K562 treated with DMSO at 1 percent for 4 hours (cell line): ENCODE results near the gene KIF24. TPM values are rescaled to one million over a fixed set of nuclear protein-coding genes. Genes with fewer than 3 reads are reported as not detected.

ENCODE experiments used
- total RNA-seq: library from RNA; unstranded; fragments of 300-600 nt; gene quantifications from 2 replicates; pipeline ENCODE4 v1.2.3, GENCODE V29; 2022; ENCODE audit not compliant: insufficient read depth

KIF24 gene
- total RNA-seq = 2.6 and 3.1 TPM in 2 replicates

DNA sequence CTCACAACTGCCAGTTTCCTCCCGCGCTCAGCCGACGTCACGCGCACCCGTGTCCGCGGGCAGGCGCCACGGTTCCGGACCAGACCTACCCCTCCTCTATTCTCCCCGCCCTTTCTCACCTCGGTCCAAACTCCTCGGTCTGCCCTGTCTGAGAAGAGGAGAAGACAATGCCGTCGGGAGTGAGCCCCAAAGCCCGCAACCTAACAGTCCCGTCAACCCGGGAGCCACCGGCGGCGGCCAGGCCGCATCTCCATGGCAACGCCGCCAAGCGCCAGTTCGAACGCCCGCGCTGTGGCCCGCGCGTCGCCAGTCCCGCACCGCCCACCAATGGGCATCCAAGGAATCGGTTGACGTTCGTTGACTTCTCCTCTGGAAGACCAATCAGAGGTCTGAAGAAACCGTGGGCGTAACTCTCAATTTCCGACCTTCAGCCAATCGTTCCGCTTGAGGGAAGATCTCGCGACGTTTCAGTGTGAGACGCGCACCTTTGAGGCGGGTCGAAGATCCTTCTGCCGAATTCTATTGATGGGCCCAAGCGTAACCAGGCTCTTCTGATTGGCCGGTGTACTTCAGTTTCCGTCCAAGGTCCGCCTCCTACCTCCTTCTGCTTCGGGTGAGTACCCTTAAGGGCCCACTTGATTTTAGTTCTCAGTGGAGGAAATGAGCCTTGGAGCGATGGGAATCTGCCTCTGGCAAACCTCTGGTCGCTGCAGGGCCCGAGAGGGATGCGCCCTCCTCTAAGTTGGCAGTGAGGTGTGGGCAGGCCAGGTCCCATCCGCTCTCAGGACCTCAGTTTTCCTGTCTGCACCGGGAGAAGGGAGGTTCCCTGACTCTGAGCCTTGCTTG, at the start of gene KIF24, which contains the start of gene NUDT2:
KIF24 (minus strand) TSS at position 282 of the 846 bp plus-strand sequence. CDS start 17,922 bp downstream, outside the sequence.
NUDT2 (plus strand) TSS at position 583 of the 846 bp plus-strand sequence. CDS start 9,471 bp downstream, outside the sequence.

GRCh38 chr9:34376596-34377403, 47.7 kb upstream of the KIF24 start, which contains the start of gene MYORG:
Gene MYORG, minus strand, starts transcription at chr9:34376898. Its CDS starts 3,955 bp downstream, at chr9:34372943.

Other genes starting within 250 kb of the KIF24 start
- 26.0 and 28.4 TPM in 2 replicates for gene DCAF12, start 202.6 kb downstream of the KIF24 start, total RNA-seq
- 18.9 and 23.6 TPM in 2 replicates for gene UBAP1, start 150.2 kb downstream of the KIF24 start, total RNA-seq
- 13.2 and 17.4 TPM in 2 replicates for gene NUDT2, start 301 bp upstream of the KIF24 start, total RNA-seq
- 0.76 and 0.77 TPM in 2 replicates for gene MYORG, start 47.6 kb upstream of the KIF24 start, total RNA-seq
- 7.3 and 12.3 TPM in 2 replicates for gene FAM219A, start 129.3 kb upstream of the KIF24 start, total RNA-seq
- gene DNAI1, start 129.5 kb upstream of the KIF24 start, total RNA-seq = not detected in 2 replicates
- not detected in 2 replicates for gene ENHO, start 193.7 kb upstream of the KIF24 start, total RNA-seq